HUES6 (cell line): ENCODE measurements around the gene TCF19.
"Not testable (repeated sequence)": the region's sequence is repeated elsewhere in the genome, so short reads cannot be mapped to it uniquely, and the experiment has no call there.

ENCODE experiments used
- H3K27ac ChIP-seq: 2 replicates; pipeline ENCODE4 v1.7.0; 2013; ENCODE audit warnings: low read depth, mild to moderate bottlenecking, low read length, inconsistent platforms
- H3K27me3 ChIP-seq: 2 replicates; pipeline ENCODE4 v1.6.1; 2013; ENCODE audit warnings: low read length; ENCODE audit not compliant: control insufficient read depth, insufficient read depth
- H3K36me3 ChIP-seq: 2 replicates; pipeline ENCODE4 v1.6.1; 2013; ENCODE audit warnings: low read length; ENCODE audit not compliant: control insufficient read depth, insufficient read depth
- H3K4me1 ChIP-seq: 2 replicates; pipeline ENCODE4 v1.6.1; 2013; ENCODE audit warnings: low read length; ENCODE audit not compliant: control insufficient read depth, insufficient read depth
- H3K4me3 ChIP-seq: 2 replicates; pipeline ENCODE4 v1.5.1; 2013; ENCODE audit warnings: low read depth, low read length
- H3K9ac ChIP-seq: one replicate; pipeline ENCODE4 v1.6.1; 2013; ENCODE audit warnings: mild to moderate bottlenecking, low read length
- H3K9me3 ChIP-seq: 2 replicates; pipeline ENCODE4 v1.6.1; 2013; ENCODE audit warnings: low read depth, low read length; ENCODE audit not compliant: control insufficient read depth, insufficient read depth

Gene TCF19

DNA sequence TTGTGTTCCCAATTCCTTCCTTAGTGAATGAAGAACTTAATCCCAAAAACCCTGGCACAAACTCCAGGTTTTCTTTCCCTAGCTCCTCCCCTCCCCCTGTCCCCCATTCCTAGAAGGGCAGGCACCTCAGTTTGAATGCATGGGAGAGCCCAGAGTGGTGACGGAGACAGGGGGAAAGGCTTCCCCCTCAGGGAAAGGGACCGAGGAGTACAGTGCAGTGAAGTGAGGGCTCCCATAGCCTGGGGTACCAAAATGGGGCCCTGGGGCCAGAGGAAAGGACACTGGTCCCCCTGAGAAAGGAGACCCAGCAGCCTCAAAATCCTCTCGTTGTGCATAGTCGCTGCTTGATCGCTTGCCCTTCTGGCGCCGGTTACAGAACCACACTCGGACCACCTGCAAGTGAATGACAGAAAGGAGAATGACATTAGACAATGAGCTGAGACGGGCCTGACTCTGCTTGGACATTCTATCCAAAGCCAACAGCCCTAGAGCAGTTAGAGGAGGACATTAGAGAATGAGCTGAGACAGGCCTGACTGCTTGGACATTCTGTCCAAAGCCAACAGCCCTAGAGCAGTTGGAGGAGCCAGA lies 6.2 kb downstream of the TCF19 start:
- not testable (repeated sequence) for H3K9ac ChIP-seq
- peaks cover 23% of the 10 kb centered on the region; the same call in 1 of the 2 replicates for H3K4me1 ChIP-seq

DNA sequence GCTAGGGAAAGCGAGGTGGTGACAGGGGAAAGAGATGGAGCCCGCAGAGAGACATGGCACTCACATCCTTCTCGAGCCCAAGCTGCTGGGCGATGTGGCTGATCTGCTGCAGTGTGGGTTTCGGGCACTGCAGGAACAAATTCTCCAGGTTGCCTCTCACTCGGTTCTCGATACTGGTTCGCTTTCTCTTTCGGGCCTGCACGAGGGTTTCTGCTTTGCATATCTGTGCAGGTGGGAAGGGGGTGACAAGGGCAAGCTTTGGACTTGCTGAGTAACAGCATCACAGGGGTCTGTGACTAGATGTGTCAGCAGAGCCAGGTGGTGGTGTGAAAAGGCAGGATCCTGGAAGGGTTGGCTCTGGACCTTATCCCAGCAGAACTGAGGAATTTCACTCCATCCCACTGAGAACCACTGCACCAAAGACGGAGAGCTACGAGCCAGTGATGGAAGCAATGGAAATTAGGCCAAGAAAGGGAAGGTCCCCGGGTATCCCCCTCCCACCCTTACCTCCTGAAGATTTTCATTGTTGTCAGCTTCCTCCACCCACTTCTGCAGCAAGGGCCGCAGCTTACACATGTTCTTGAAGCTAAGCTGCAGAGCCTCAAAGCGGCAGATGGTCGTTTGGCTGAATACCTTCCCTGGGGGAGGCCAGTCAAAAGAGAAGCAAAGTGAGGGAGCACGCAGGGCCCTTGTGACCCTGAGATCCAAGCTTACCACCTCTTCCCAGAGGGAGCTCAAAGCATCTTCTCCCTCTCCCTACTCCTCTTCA lies 6.9 kb downstream of the TCF19 start:
- not testable (repeated sequence) for H3K9me3 ChIP-seq, H3K4me3 ChIP-seq, H3K27ac ChIP-seq, H3K9ac ChIP-seq, H3K27me3 ChIP-seq
- peaks cover 65% of the 10 kb centered on the region for H3K36me3 ChIP-seq
- peaks cover 18% of the 10 kb centered on the region; the same call in 1 of the 2 replicates for H3K4me1 ChIP-seq

More for the DNA sequence above, 6.2 kb downstream of the TCF19 start:
- H3K27ac ChIP-seq, H3K27me3 ChIP-seq, H3K4me3 ChIP-seq, H3K9me3 ChIP-seq: not testable (repeated sequence)
- peaks cover 65% of the 10 kb centered on the region for H3K36me3 ChIP-seq

DNA sequence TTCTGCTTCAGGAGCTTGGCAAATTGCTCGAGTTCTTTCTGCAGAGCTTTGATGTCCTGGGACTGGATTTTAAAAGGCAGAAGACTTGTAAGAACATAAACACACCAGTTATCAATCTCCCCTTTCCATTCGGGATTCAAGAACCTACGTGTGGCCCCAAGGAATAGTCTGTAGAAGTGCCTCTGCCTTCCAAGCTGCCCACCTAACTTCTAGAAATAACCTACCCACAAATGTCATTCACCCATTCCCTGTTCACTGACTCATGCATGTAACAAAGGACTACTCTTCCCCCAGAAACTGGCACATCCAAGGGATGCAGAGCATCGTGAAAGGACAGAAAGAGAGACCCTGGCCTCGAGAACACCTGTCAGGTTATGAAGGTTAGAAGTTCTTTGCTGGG lies 7.6 kb downstream of the TCF19 start:
- Histone ChIP-seq H3K4me1 (peaks cover 22% of the 10 kb centered on the region), H3K27ac (no peak overlapping the region), H3K4me3 (0 out of 2 replicates have a peak overlapping the region, but pooled peaks have one; percentile 12), H3K36me3 (peaks cover 65% of the 10 kb centered on the region), H3K9me3 (no peaks in the 10 kb centered on the region), H3K9ac (no peak overlapping the region), H3K27me3 (peaks cover 8% of the 10 kb centered on the region; the same call in 1 of the 2 replicates)

DNA sequence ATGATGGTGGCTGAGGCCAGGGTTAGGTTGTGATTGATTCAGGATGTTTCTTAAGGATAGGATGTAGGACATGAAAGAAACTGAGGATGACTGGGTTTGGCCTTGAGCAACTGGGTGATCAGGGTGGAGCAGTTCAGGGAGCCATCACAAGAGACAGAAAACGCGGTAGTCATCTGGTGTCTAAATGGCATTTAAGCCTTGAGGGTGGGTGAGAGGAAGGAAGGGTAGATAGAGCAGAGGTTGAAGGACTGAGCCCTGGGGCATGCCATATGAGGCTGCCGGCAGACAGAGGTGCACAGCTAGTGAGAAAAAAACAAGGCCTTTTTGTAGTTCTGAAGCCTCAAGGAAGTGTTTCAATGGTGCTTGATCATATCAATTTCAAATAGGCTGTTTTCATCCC lies 10.2 kb downstream of the TCF19 start:
- H3K4me3 ChIP-seq = peak overlapping the region; percentile 72
- peaks cover 30% of the 10 kb centered on the region for H3K4me1 ChIP-seq
- no peaks in the 10 kb centered on the region for H3K9me3 ChIP-seq
- peaks cover 46% of the 10 kb centered on the region for H3K36me3 ChIP-seq
- peak overlapping the region; percentile 93 for H3K27ac ChIP-seq
- H3K27me3 ChIP-seq = peaks cover 8% of the 10 kb centered on the region; the same call in 1 of the 2 replicates
- H3K9ac ChIP-seq = peak overlapping the region; percentile 95

DNA sequence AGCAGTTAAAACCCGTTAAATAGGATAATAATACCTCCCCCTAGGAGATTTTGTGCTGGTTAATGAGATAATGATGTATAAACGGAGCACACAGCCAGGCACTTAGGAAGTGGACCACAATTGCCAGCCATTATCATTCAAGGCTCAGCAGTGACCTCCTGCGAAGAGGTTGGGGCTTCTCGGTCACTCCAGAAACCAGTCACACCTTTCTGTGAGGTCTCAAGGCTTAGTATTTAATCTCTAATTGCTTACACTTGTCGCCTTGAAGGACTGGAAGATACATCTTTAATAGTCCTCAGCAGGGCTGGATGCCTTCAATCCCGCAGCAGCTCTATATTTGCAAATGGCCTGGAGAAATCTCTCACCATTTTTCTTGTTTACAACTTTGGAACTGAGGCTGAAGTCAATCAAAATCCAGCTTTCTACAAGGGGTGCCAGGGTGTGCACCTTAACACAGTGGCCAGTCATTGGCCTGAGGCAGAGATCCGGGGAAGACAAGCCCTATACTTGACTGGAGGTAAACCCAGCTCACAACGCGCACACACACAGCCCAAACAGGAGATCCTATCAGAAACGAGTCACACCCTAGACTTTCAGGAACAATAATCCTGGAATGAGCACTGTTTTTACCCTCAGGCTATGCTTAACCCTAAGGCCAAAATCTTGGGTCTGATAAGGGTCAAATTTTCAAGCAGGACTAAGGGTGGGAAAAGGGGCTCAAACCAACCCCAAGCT lies 10.9 kb downstream of the TCF19 start:
- Histone ChIP-seq H3K9me3 (no peaks in the 10 kb centered on the region), H3K27me3 (peaks cover 8% of the 10 kb centered on the region; the same call in 1 of the 2 replicates), H3K9ac (peak overlapping the region; percentile 95), H3K36me3 (peaks cover 40% of the 10 kb centered on the region), H3K27ac (peak overlapping the region; percentile 93; the same call in 1 of the 2 replicates), H3K4me1 (peaks cover 36% of the 10 kb centered on the region), H3K4me3 (peak overlapping the region; percentile 72)

DNA sequence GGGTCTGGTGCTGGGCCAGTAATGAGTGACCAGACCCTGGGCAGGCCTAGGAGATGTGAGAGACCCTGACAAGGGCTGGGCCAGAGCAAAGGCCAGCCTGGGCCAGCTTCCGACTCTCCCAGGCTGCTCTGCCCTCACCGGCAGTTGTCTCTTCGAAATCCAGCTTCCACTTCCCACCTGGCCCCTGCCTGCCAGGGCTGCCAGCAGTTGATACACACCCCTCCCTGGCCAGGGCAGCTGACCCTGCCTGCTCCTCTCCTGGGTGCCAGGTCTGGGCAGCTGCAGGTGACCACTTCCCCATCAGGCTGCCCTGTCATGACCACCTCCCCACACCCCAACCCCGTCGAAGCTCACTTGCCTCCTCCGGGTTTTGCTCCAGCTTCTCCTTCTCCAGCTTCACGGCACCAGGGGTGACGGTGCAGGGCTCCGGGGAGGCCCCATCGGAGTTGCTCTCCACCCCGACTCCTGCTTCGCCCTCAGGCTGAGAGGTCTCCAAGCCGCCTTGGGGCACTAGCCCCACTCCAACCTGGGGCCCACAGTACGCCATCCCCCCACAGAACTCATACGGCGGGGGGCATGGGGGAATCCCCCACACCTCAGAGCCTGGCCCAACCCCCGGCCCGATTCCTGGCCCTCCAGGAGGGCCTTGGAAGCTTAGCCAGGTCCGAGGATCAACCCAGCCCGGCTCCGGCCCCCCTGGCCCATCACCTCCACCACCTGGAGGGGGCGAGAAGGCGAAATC lies 11.6 kb downstream of the TCF19 start:
- peak overlapping the region; percentile 95 for H3K9ac ChIP-seq
- peaks cover 44% of the 10 kb centered on the region for H3K4me1 ChIP-seq
- peaks cover 35% of the 10 kb centered on the region for H3K36me3 ChIP-seq
- peak overlapping the region; percentile 93; the same call in 1 of the 2 replicates for H3K27ac ChIP-seq
- H3K27me3 ChIP-seq, H3K9me3 ChIP-seq: not testable (repeated sequence)
- H3K4me3 ChIP-seq = peak overlapping the region; percentile 72

DNA sequence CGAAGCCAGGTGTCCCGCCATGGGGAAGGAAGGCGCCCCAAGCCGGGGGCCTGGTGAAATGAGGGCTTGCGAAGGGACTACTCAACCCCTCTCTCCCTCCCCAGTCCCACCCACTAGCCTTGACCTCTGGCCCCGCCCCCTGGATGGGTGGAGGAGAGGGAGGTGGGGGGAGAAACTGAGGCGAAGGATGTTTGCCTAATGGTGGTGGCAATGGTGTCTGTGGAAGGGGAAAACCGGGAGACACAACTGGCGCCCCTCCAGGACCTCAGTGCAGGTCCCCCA lies 12.2 kb downstream of the TCF19 start, which contains the start of gene POU5F1:
POU5F1 (minus strand) TSS at position 83 of the 282 bp plus-strand sequence; CDS start at position 21, 62 bp downstream.
- peaks cover 8% of the 10 kb centered on the region; the same call in 1 of the 2 replicates for H3K27me3 ChIP-seq
- peaks cover 49% of the 10 kb centered on the region for H3K4me1 ChIP-seq
- peak within 1 kb of the TSS; percentile 95 for H3K9ac ChIP-seq
- H3K27ac ChIP-seq = peak within 1 kb of the TSS; percentile 96
- peak within 1 kb of the TSS; percentile 72 for H3K4me3 ChIP-seq
- peaks cover 30% of the 10 kb centered on the region for H3K36me3 ChIP-seq
- no peaks in the 10 kb centered on the region for H3K9me3 ChIP-seq

DNA sequence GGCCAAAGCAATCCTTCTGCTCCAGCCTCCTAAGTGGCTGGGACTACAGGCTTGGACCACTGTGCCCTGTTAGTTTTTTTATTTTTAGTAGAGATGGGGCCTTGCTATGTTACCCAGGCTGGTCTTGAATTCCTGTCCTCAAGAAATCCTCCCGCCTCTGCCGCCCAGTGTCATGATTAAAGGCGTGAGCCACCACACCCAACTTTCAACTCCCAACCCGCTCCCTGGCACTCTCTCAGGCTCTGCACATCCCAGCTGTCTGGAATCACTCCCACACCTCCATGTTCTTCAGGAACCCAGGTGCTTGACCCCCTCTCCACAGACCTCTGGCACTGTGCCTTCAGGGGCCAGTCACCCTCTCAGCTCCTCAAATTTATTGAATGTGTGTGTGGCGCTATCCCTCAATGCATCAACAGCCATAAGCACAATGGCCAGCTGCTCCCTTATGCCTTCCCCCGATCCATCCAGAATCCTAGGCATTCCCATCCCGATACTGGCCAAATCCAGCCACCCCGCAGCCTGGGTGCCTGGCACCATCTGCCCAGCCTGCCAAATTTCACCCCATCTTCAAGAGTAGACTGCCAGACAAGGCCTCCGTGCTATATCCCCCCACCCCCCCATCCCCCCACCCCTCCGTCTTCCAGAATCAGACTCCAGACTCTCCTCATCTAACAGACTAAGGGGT lies 12.7 kb downstream of the TCF19 start:
- Histone ChIP-seq H3K9ac (peak overlapping the region; percentile 95), H3K36me3 (peaks cover 24% of the 10 kb centered on the region), H3K4me1 (peaks cover 52% of the 10 kb centered on the region), H3K27me3 (peaks cover 8% of the 10 kb centered on the region; the same call in 1 of the 2 replicates), H3K4me3 (peak overlapping the region; percentile 72), H3K9me3 (no peaks in the 10 kb centered on the region), H3K27ac (peak overlapping the region; percentile 96)

DNA sequence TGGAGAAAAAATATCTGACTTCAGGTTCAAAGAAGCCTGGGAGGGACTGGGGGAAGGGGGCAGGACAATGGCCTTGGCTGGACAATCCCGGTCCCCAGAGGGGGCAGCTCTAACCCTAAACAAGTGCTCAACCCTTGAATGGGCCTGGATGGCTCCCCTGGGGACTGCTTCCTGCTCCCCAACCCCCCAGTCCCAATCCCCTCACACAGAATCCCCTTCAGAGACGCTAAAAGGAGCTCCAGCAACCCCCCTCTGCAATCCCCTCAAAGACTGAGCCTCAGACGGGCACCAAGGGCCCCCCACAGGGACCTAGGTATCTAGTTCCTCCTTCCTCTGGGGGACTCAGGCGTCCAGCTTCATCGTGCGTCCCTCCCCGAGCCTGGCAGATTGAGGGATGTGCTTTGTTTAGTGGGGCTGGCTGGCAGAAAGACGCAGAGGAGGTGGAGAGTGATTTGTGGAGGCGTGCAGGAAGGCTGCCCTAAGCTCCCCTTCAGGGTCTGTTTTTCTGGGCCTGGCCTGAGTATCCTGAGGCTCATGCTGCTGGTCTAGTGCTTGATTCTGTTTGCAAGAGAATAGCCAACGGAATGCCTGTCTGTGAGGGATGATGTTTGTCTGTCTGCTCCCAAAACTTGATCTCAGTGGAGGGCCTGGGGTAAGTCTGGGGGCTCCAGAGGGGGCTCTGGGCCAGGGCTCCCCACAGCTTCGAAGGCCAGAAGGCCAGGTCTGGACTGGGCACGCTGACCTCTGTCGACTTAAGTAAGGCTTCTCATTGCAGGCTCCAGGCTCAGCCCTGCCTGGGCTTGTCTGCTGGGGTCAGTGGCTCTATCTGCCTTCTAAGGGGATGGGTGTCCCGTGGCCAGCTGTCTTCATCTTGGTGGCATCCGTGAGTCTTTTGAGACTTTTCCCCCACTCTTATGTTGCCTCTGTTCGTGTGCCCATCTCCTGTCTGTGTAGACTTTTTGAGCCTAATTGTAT lies 13.8 kb downstream of the TCF19 start:
- peaks cover 50% of the 10 kb centered on the region for H3K4me1 ChIP-seq
- H3K27me3 ChIP-seq = peaks cover 8% of the 10 kb centered on the region; the same call in 1 of the 2 replicates
- H3K9me3 ChIP-seq = no peaks in the 10 kb centered on the region
- H3K9ac ChIP-seq = peak overlapping the region; percentile 97
- H3K4me3 ChIP-seq = peak overlapping the region; percentile 72
- peaks cover 18% of the 10 kb centered on the region for H3K36me3 ChIP-seq
- peak overlapping the region; percentile 96 for H3K27ac ChIP-seq
